CD14-positive monocyte (primary cell): ENCODE results near the gene EBI3. TPM values are rescaled to one million over a fixed set of nuclear protein-coding genes. Genes with fewer than 3 reads are reported as not detected.

Source experiments
- DNase-seq, 3 donors: peaks; one replicate each; pipeline ENCODE4 v3.0.0-alpha.2; 2011 to 2022
- H2AFZ ChIP-seq: 2 replicates; pipeline ENCODE4 v1.6.0; 2012; ENCODE audit warnings: mild to moderate bottlenecking, low read depth, low read length, inconsistent platforms; ENCODE audit not compliant: insufficient read depth, poor library complexity, severe bottlenecking
- H3K27ac ChIP-seq, 2 donors: 1 replicate in 1 of 2; 2 replicates in 1 of 2; pipeline ENCODE4 v1.5.1; 2012 to 2013; ENCODE audit warnings: low read length in 2 of 2, control low read depth in 1 of 2, inconsistent platforms in 1 of 2, low read depth in 1 of 2, mild to moderate bottlenecking in 1 of 2
- H3K27me3 ChIP-seq, 2 donors: one replicate each; pipeline versions ENCODE4 v1.6.0 to v1.6.1; 2011 to 2013; ENCODE audit warnings: low read length in 2 of 2; ENCODE audit not compliant: control insufficient read depth in 2 of 2, insufficient read depth in 2 of 2
- H3K36me3 ChIP-seq, 2 donors: replicated peaks in 1 of 2; 1 replicate in 1 of 2; 2 replicates in 1 of 2; pipeline versions ENCODE4 v1.5.1 to v1.6.1; 2012 to 2013; ENCODE audit warnings: low read length in 2 of 2, control low read depth in 1 of 2, inconsistent platforms in 1 of 2, mild to moderate bottlenecking in 1 of 2; ENCODE audit not compliant: insufficient read depth in 2 of 2, control insufficient read depth in 1 of 2
- H3K4me1 ChIP-seq, 2 donors: 1 replicate in 1 of 2; 2 replicates in 1 of 2; pipeline versions ENCODE4 v1.5.1 to v1.6.1; 2012 to 2013; ENCODE audit warnings: low read length in 2 of 2, control low read depth in 1 of 2, inconsistent platforms in 1 of 2, mild to moderate bottlenecking in 1 of 2, moderate library complexity in 1 of 2; ENCODE audit not compliant: insufficient read depth in 2 of 2, control insufficient read depth in 1 of 2
- H3K4me2 ChIP-seq: replicated peaks from 2 replicates; pipeline ENCODE3; 2012; ENCODE audit warnings: low read length, moderate library complexity, mild to moderate bottlenecking; ENCODE audit not compliant: poor library complexity, severe bottlenecking; ENCODE audit errors: extremely low read depth
- H3K4me3 ChIP-seq, 3 experiments: fragments of 200-600 bp in 1 of 3; sonication (generic) in 1 of 3; replicated peaks in 1 of 3; 1 replicate in 2 of 3; 2 replicates in 1 of 3; pipeline ENCODE4 v1.5.1; 2011 to 2013; ENCODE audit warnings: low read length in 3 of 3, mild to moderate bottlenecking in 3 of 3, control low read depth in 2 of 3, low read depth in 2 of 3, inconsistent platforms in 1 of 3, moderate library complexity in 1 of 3
- H3K79me2 ChIP-seq: 2 replicates; pipeline ENCODE4 v1.6.0; 2012; ENCODE audit warnings: mild to moderate bottlenecking, control low read depth, inconsistent platforms, low read length, moderate library complexity; ENCODE audit not compliant: insufficient read depth
- H3K9ac ChIP-seq: 2 replicates; pipeline ENCODE4 v1.6.0; 2017; ENCODE audit warnings: low read length, mild to moderate bottlenecking; ENCODE audit not compliant: insufficient read depth, poor library complexity, severe bottlenecking
- H3K9me3 ChIP-seq, 2 donors: replicated peaks in 1 of 2; 1 replicate in 1 of 2; 2 replicates in 1 of 2; pipeline versions ENCODE4 v1.5.1 to v1.6.1; 2012 to 2013; ENCODE audit warnings: low read length in 2 of 2, control low read depth in 1 of 2; ENCODE audit not compliant: control insufficient read depth in 1 of 2, insufficient read depth in 1 of 2
- H4K20me1 ChIP-seq: 2 replicates; pipeline ENCODE4 v1.6.0; 2012; ENCODE audit warnings: mild to moderate bottlenecking, low read length, control low read depth, moderate library complexity; ENCODE audit not compliant: insufficient read depth
- H3K27ac Mint-ChIP-seq, 7 donors: one replicate each; pipeline ENCODE4 v1.8.0; 2020; ENCODE audit warnings: mild to moderate bottlenecking in 7 of 7, mixed read lengths in 7 of 7, moderate library complexity in 6 of 7, inconsistent platforms in 2 of 7
- H3K27me3 Mint-ChIP-seq, 3 donors: one replicate each; pipeline ENCODE4 v1.8.0; 2021 to 2022; ENCODE audit warnings: low read depth in 3 of 3, mild to moderate bottlenecking in 3 of 3, mixed read lengths in 3 of 3, moderate library complexity in 3 of 3, inconsistent platforms in 1 of 3
- H3K36me3 Mint-ChIP-seq, 2 donors: one replicate each; pipeline ENCODE4 v1.8.0; 2020; ENCODE audit warnings: mixed read lengths in 2 of 2, inconsistent platforms in 1 of 2, mild to moderate bottlenecking in 1 of 2
- H3K4me1 Mint-ChIP-seq: one replicate; pipeline ENCODE4 v1.8.0; 2020; ENCODE audit warnings: mild to moderate bottlenecking, mixed read lengths
- H3K4me3 Mint-ChIP-seq, 2 donors: one replicate each; pipeline ENCODE4 v1.8.0; 2020; ENCODE audit warnings: mild to moderate bottlenecking in 2 of 2, mixed read lengths in 2 of 2, moderate library complexity in 1 of 2
- H3K9me3 Mint-ChIP-seq, 7 donors: one replicate each; pipeline ENCODE4 v1.8.0; 2020 to 2022; ENCODE audit warnings: mixed read lengths in 7 of 7, mild to moderate bottlenecking in 6 of 7, moderate library complexity in 6 of 7, inconsistent platforms in 2 of 7
- CTCF ChIP-seq: fragments of 200-600 bp; IDR thresholded peaks from one replicate; pipeline ENCODE4 v1.8.0; 2022; ENCODE audit warnings: antibody characterized with exemption, mild to moderate bottlenecking
- WGBS: methylation state at CpG from one replicate; pipeline ENCODE4 v1.1.5; 2013; ENCODE audit warnings: missing lambda C conversion rate; ENCODE audit not compliant: insufficient coverage; 5-methylcytosine and 5-hydroxymethylcytosine counted together
- intact Hi-C, 2 donors: fragments of 100-400 bp; cut with micrococcal nuclease; formaldehyde crosslinking; loops; one replicate each; pipeline versions ENCODE4 v1.15.0 to v1.15.1; 2023
- polyA plus RNA-seq, 3 donors: library from polyadenylated mRNA; depleted of rRNA in 1 of 3; unstranded in 2 of 3; stranded (reverse) in 1 of 3; fragments of 300-500 nt in 2 of 3; fragments of >200 nt in 1 of 3; fragmentation: Illumina TruSeq in 2 of 3; gene quantifications; 1 replicate in 2 of 3; 2 replicates in 1 of 3; pipeline ENCODE4 v1.2.3, GENCODE V29; 2012 to 2021

The EBI3 gene
- polyA plus RNA-seq, 3 donors, result 0.14 to 0.40 TPM; not detected in 1

GRCh38 chr19:4220188-4220587 is 9.1 kb upstream of the EBI3 start:
- H3K27ac ChIP-seq, result no peak overlapping the region
- intact Hi-C loops, result no loop called here
- H3K4me3 ChIP-seq, result no peak overlapping the region
- no peaks in the 10 kb centered on the region for H3K4me1 Mint-ChIP-seq
- peaks cover 0 to 1% (median 0%) of the 10 kb centered on the region in 3 donors for H3K27me3 Mint-ChIP-seq
- H3K79me2 ChIP-seq, result no peaks in the 10 kb centered on the region
- H3K4me3 Mint-ChIP-seq, result peak overlapping the region in 1 of 2 donors; percentile 24
- no peak for TF ChIP-seq CTCF
- peaks cover 2 to 14% (median 6%) of the 10 kb centered on the region in 7 donors for H3K9me3 Mint-ChIP-seq
- H3K27ac Mint-ChIP-seq, result no peak overlapping the region
- no peak for DNase-seq
- no peak overlapping the region for H3K4me2 ChIP-seq
- H3K9ac ChIP-seq, result no peak overlapping the region
- H3K36me3 Mint-ChIP-seq, result no peaks in the 10 kb centered on the region
- no peak overlapping the region for H2AFZ ChIP-seq
- H4K20me1 ChIP-seq, result no peaks in the 10 kb centered on the region
- peaks cover 4 to 9% of the 10 kb centered on the region in 2 donors for H3K9me3 ChIP-seq
- H3K4me1 ChIP-seq, result no peaks in the 10 kb centered on the region
- no peaks in the 10 kb centered on the region for H3K27me3 ChIP-seq
- WGBS, result 100% methylated on average over 4 of the region's 7 CpGs
- H3K36me3 ChIP-seq, result no peaks in the 10 kb centered on the region

GRCh38 chr19:4224470-4224869 is 4.9 kb upstream of the EBI3 start:
- no peak for TF ChIP-seq CTCF
- Histone ChIP-seq H3K9me3 (no peaks in the 10 kb centered on the region), H3K27ac (no peak overlapping the region), H3K79me2 (no peaks in the 10 kb centered on the region), H3K27me3 (peaks cover 0 to 14% of the 10 kb centered on the region in 2 donors), H3K4me1 (peaks cover 0 to 6% of the 10 kb centered on the region in 2 donors), H4K20me1 (no peaks in the 10 kb centered on the region), H3K4me2 (no peak overlapping the region), H2AFZ (no peak overlapping the region), H3K4me3 (no peak overlapping the region), H3K9ac (no peak overlapping the region), H3K36me3 (no peaks in the 10 kb centered on the region)
- 95% methylated on average over 12 of the region's 15 CpGs for WGBS
- H3K4me1 Mint-ChIP-seq, result peaks cover 3% of the 10 kb centered on the region
- H3K9me3 Mint-ChIP-seq, result no peaks in the 10 kb centered on the region
- intact Hi-C loops, result no loop called here
- no peak overlapping the region for H3K4me3 Mint-ChIP-seq
- DNase-seq, result no peak
- peaks cover 2 to 5% (median 5%) of the 10 kb centered on the region in 3 donors for H3K27me3 Mint-ChIP-seq
- H3K27ac Mint-ChIP-seq, result peak overlapping the region in 1 of 7 donors; percentile 51
- H3K36me3 Mint-ChIP-seq, result no peaks in the 10 kb centered on the region
